SH-SY5Y (cell line): Measurements from ENCODE around the gene LSM2.

ENCODE experiments used
- GATA2 ChIP-seq: IDR thresholded peaks from 2 replicates; pipeline ENCODE4 v1.6.1; 2011; ENCODE audit warnings: mild to moderate bottlenecking, low read depth, low read length
- GATA3 ChIP-seq: IDR thresholded peaks from 2 replicates; pipeline ENCODE4 v1.6.1; 2011; ENCODE audit warnings: low read depth, mild to moderate bottlenecking, low read length, moderate library complexity

- TF ChIP-seq GATA3, result no peak
- TF ChIP-seq GATA2, result no peak
Observed at GRCh38 chr6:31752739-31753319, 53.9 kb downstream of the LSM2 start.
